NB4 (cell line): ENCODE measurements around the gene TRIM58.

ENCODE experiments used
- DNase-seq: peaks from one replicate; pipeline ENCODE4 v3.0.0; 2010; ENCODE audit warnings: low read depth
- H3K4me3 ChIP-seq: one replicate; pipeline ENCODE4 v1.5.1; 2011; ENCODE audit warnings: mild to moderate bottlenecking, low read depth, low read length, moderate library complexity
- CTCF ChIP-seq: IDR thresholded peaks from one replicate; pipeline ENCODE4 v1.5.1; 2012; ENCODE audit warnings: low read depth, low read length
- MAX ChIP-seq: IDR thresholded peaks from 2 replicates; pipeline ENCODE4 v1.6.1; 2011; ENCODE audit warnings: low read depth, low read length
- MYC ChIP-seq: IDR thresholded peaks from 2 replicates; pipeline ENCODE4 v1.6.1; 2011; ENCODE audit warnings: low read depth, low read length
- POLR2A ChIP-seq: IDR thresholded peaks from 2 replicates; pipeline ENCODE4 v1.6.1; 2011; ENCODE audit warnings: mild to moderate bottlenecking; ENCODE audit not compliant: insufficient read length; ENCODE audit errors: extremely low read depth

The TRIM58 gene

GRCh38 chr1:247862756-247863155 lies 5.8 kb downstream of the TRIM58 start:
- TF ChIP-seq MAX (no peak), CTCF (no peak), POLR2A (no peak), MYC (no peak)
- DNase-seq: no peak
- H3K4me3 ChIP-seq: no peak overlapping the region

GRCh38 chr1:247864644-247865043 lies 7.7 kb downstream of the TRIM58 start:
- no peak for TF ChIP-seq CTCF
- no peak for TF ChIP-seq MAX
- TF ChIP-seq MYC: no peak
- TF ChIP-seq POLR2A: no peak
- no peak for DNase-seq
- H3K4me3 ChIP-seq: no peak overlapping the region

GRCh38 chr1:247865416-247865815 lies 8.4 kb downstream of the TRIM58 start:
- TF ChIP-seq MYC (no peak), POLR2A (no peak), MAX (no peak)
- no peak for DNase-seq
- no peak overlapping the region for H3K4me3 ChIP-seq

- TF ChIP-seq CTCF (no peak), MYC (no peak), POLR2A (no peak), MAX (no peak)
- H3K4me3 ChIP-seq: no peak overlapping the region
- no peak for DNase-seq
Measured at GRCh38 chr1:247883346-247883745, 26.4 kb downstream of the TRIM58 start.

- no peak for DNase-seq
- H3K4me3 ChIP-seq: no peak overlapping the region
- no peak for TF ChIP-seq POLR2A
- no peak for TF ChIP-seq MYC
Measured at GRCh38 chr1:247884797-247885413, 27.9 kb downstream of the TRIM58 start.

- no peak for TF ChIP-seq POLR2A
- no peak for TF ChIP-seq CTCF
- TF ChIP-seq MYC: no peak
- no peak for TF ChIP-seq MAX
- H3K4me3 ChIP-seq: no peak within 1 kb of the TSS
- DNase-seq: no peak
Measured at GRCh38 chr1:247895163-247895637, 38.2 kb downstream of the TRIM58 start, which contains the start of gene OR2W3. TSS of gene OR2W3 (plus strand) at chr1:247895587. CDS start at chr1:247895587, 0 bp downstream.

GRCh38 chr1:247895976-247896375 lies 39.0 kb downstream of the TRIM58 start:
- DNase-seq: no peak
- TF ChIP-seq CTCF (no peak), MYC (no peak), POLR2A (no peak), MAX (no peak)
- H3K4me3 ChIP-seq: no peak overlapping the region
